K562 (cell line): ENCODE measurements around the gene STING1. TPM values are rescaled to one million over a fixed set of nuclear protein-coding genes. Genes with fewer than 3 reads are reported as not detected.
"Not testable (repeated sequence)": the region's sequence is repeated elsewhere in the genome, so short reads cannot be mapped to it uniquely, and the experiment has no call there.

ENCODE experiments used
- ARID2 ChIP-seq: fragments of 450-650 bp; IDR thresholded peaks from 2 replicates; pipeline ENCODE4 v1.6.1; 2017; ENCODE audit warnings: antibody characterized with exemption, mild to moderate bottlenecking
- RCOR1 ChIP-seq, 2 experiments: IDR thresholded peaks; 2 replicates each; pipeline ENCODE4 v1.6.1; 2012; ENCODE audit warnings: low read depth in 2 of 2, low read length in 2 of 2, borderline replicate concordance in 1 of 2, improper control_type of control experiment in 1 of 2
- SMAD4 ChIP-seq: fragments of 250-450 bp; sonication (Bioruptor Pico); conservative IDR thresholded peaks from 2 replicates; pipeline ENCODE4 v1.8.0; 2021; ENCODE audit warnings: inconsistent platforms, mild to moderate bottlenecking, moderate library complexity
- STAG1 ChIP-seq: sonication (generic); formaldehyde crosslinking; IDR thresholded peaks from 2 replicates; pipeline ENCODE4 v1.5.0; 2020; ENCODE audit warnings: missing genetic modification reagents, borderline replicate concordance
- XRCC5 ChIP-seq: fragments of 200-400 bp; formaldehyde crosslinking; IDR thresholded peaks from 2 replicates; pipeline ENCODE4 v1.6.1; 2017; ENCODE audit warnings: low read depth, mild to moderate bottlenecking, low read length
- ZNF24 ChIP-seq: fragments of 450-650 bp; IDR thresholded peaks from 2 replicates; pipeline ENCODE4 v1.6.1; 2016
- polyA plus RNA-seq, 8 experiments: library from polyadenylated mRNA; depleted of rRNA in 4 of 8; stranded (reverse) in 5 of 8; unstranded in 3 of 8; fragments of >200 nt; fragmentation: Nextera tagmentation in 2 of 8; fragmentation: Illumina TruSeq in 1 of 8; extraction: Ambion mirVana in 2 of 8; extraction: Trizol in 1 of 8; gene quantifications; 2 replicates each; pipeline versions ENCODE4 v1.2.1 to v1.2.3, GENCODE V29; 2011 to 2014; ENCODE audit warnings: inconsistent platforms in 1 of 8, missing spikeins in 1 of 8
- total RNA-seq, 7 experiments: library from RNA; depleted of rRNA in 6 of 7; stranded (reverse); fragments of >200 nt in 6 of 7; fragmentation: Illumina TruSeq in 2 of 7; extraction: Trizol in 2 of 7; gene quantifications; 2 replicates each; pipeline versions ENCODE4 v1.2.1 to v1.2.3, GENCODE V29; 2011 to 2021; ENCODE audit warnings: low replicate concordance in 1 of 7
- TF ChIP-seq, protein P1 (sequence below), 2 experiments: IDR thresholded peaks in 1 of 2; conservative IDR thresholded peaks in 1 of 2; 2 replicates each; pipeline ENCODE4 v1.6.1; 2016; ENCODE audit warnings: low read depth in 2 of 2, mild to moderate bottlenecking in 1 of 2, missing compliant biosample characterization in 1 of 2, missing genetic modification characterization in 1 of 2, moderate library complexity in 1 of 2
- TF ChIP-seq, protein P2 (sequence below): fragments of 450-650 bp; IDR thresholded peaks from 2 replicates; pipeline ENCODE4 v1.6.1; 2016
- TF ChIP-seq, protein P3 (sequence below), 2 experiments: fragments of 450-650 bp; formaldehyde crosslinking in 1 of 2; IDR thresholded peaks; 2 replicates each; pipeline versions ENCODE4 v1.4.0 to v1.6.1; 2014 to 2020; ENCODE audit warnings: mild to moderate bottlenecking in 2 of 2, borderline replicate concordance in 1 of 2, low read depth in 1 of 2
- TF ChIP-seq, protein P4 (sequence below): sonication (generic); formaldehyde crosslinking; IDR thresholded peaks from 2 replicates; pipeline ENCODE4 v1.8.0; 2022; ENCODE audit warnings: mild to moderate bottlenecking, missing genetic modification reagents

Gene STING1
- total and polyA plus RNA-seq, 9 of the 15 experiments (the other 6 are each of a cell fraction or from before 2014, with no cell fraction given) = 20.8 to 69.1 (median 44.7) TPM

DNA sequence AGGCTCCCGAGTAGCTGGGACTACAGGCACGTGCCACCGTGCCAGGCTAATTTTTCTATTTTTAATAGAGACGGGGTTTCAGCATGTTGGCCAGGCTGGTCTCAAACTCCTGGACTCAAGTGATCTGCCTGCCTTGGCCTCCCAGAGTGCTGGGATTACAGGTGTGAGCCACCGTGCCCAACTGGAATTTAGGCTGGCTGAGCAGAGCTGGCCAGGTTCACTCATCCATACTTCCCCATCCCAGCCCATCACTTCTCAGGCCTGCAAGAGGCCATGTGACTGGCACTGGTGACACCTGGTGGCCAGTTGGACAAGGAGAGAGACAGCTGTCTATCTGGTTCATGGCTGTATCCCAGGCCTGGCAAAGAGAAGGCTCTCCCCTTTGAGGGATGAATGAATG, 30.9 kb upstream of the STING1 start (continued):
- TF ChIP-seq, protein P1, sequence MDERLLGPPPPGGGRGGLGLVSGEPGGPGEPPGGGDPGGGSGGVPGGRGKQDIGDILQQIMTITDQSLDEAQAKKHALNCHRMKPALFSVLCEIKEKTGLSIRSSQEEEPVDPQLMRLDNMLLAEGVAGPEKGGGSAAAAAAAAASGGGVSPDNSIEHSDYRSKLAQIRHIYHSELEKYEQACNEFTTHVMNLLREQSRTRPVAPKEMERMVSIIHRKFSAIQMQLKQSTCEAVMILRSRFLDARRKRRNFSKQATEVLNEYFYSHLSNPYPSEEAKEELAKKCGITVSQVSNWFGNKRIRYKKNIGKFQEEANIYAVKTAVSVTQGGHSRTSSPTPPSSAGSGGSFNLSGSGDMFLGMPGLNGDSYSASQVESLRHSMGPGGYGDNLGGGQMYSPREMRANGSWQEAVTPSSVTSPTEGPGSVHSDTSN (CRISPR knock-in tag; IDR thresholded peaks at IDR 0.05; ENCODE audit: low read depth) = not testable (repeated sequence)
- TF ChIP-seq, protein P1 (tag; conservative IDR thresholded peaks at IDR 0.05; ENCODE audit: low read depth) = 0 out of 2 replicates have a peak, but pooled peaks have one; percentile 18
- TF ChIP-seq, protein P2, sequence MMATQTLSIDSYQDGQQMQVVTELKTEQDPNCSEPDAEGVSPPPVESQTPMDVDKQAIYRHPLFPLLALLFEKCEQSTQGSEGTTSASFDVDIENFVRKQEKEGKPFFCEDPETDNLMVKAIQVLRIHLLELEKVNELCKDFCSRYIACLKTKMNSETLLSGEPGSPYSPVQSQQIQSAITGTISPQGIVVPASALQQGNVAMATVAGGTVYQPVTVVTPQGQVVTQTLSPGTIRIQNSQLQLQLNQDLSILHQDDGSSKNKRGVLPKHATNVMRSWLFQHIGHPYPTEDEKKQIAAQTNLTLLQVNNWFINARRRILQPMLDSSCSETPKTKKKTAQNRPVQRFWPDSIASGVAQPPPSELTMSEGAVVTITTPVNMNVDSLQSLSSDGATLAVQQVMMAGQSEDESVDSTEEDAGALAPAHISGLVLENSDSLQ = peak; percentile 65
- TF ChIP-seq, protein P3, sequence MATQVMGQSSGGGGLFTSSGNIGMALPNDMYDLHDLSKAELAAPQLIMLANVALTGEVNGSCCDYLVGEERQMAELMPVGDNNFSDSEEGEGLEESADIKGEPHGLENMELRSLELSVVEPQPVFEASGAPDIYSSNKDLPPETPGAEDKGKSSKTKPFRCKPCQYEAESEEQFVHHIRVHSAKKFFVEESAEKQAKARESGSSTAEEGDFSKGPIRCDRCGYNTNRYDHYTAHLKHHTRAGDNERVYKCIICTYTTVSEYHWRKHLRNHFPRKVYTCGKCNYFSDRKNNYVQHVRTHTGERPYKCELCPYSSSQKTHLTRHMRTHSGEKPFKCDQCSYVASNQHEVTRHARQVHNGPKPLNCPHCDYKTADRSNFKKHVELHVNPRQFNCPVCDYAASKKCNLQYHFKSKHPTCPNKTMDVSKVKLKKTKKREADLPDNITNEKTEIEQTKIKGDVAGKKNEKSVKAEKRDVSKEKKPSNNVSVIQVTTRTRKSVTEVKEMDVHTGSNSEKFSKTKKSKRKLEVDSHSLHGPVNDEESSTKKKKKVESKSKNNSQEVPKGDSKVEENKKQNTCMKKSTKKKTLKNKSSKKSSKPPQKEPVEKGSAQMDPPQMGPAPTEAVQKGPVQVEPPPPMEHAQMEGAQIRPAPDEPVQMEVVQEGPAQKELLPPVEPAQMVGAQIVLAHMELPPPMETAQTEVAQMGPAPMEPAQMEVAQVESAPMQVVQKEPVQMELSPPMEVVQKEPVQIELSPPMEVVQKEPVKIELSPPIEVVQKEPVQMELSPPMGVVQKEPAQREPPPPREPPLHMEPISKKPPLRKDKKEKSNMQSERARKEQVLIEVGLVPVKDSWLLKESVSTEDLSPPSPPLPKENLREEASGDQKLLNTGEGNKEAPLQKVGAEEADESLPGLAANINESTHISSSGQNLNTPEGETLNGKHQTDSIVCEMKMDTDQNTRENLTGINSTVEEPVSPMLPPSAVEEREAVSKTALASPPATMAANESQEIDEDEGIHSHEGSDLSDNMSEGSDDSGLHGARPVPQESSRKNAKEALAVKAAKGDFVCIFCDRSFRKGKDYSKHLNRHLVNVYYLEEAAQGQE (IDR thresholded peaks at IDR 0.05; ENCODE audit: borderline replicate concordance) = peak; percentile 95
- TF ChIP-seq, protein P3 (CRISPR knock-in tag; IDR thresholded peaks at IDR 0.05; ENCODE audit: low read depth) = not testable (repeated sequence)
- TF ChIP-seq RCOR1 (IDR thresholded peaks at IDR 0.05; ENCODE audit: borderline replicate concordance in 1 of 2, low read depth in 2 of 2, low read length in 2 of 2) (peak in 1 of 2 experiments; percentile 86; a peak in 2 of 4 replicates), STAG1 (CRISPR knock-in tag) (peak; percentile 75; the same call in 1 of the 2 replicates), XRCC5 (0 out of 2 replicates have a peak, but pooled peaks have one; percentile 37), ZNF24 (peak; percentile 53; the same call in 1 of the 2 replicates), SMAD4 (CRISPR knock-in tag) (peak; percentile 64), ARID2 (peak; percentile 86)
- TF ChIP-seq, protein P4, sequence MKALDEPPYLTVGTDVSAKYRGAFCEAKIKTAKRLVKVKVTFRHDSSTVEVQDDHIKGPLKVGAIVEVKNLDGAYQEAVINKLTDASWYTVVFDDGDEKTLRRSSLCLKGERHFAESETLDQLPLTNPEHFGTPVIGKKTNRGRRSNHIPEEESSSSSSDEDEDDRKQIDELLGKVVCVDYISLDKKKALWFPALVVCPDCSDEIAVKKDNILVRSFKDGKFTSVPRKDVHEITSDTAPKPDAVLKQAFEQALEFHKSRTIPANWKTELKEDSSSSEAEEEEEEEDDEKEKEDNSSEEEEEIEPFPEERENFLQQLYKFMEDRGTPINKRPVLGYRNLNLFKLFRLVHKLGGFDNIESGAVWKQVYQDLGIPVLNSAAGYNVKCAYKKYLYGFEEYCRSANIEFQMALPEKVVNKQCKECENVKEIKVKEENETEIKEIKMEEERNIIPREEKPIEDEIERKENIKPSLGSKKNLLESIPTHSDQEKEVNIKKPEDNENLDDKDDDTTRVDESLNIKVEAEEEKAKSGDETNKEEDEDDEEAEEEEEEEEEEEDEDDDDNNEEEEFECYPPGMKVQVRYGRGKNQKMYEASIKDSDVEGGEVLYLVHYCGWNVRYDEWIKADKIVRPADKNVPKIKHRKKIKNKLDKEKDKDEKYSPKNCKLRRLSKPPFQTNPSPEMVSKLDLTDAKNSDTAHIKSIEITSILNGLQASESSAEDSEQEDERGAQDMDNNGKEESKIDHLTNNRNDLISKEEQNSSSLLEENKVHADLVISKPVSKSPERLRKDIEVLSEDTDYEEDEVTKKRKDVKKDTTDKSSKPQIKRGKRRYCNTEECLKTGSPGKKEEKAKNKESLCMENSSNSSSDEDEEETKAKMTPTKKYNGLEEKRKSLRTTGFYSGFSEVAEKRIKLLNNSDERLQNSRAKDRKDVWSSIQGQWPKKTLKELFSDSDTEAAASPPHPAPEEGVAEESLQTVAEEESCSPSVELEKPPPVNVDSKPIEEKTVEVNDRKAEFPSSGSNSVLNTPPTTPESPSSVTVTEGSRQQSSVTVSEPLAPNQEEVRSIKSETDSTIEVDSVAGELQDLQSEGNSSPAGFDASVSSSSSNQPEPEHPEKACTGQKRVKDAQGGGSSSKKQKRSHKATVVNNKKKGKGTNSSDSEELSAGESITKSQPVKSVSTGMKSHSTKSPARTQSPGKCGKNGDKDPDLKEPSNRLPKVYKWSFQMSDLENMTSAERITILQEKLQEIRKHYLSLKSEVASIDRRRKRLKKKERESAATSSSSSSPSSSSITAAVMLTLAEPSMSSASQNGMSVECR = 0 out of 2 replicates have a peak, but pooled peaks have one; percentile 40
